ENCODE data around the gene AGAP5. TPM values are rescaled to one million over a fixed set of nuclear protein-coding genes. Genes with fewer than 3 reads are reported as not detected.
"Not testable (repeated sequence)": the region's sequence is repeated elsewhere in the genome, so short reads cannot be mapped to it uniquely, and the experiment has no call there.

The AGAP5 gene
- polyA plus RNA-seq, 3 donors = 8.2 to 10.1 (median 8.7) TPM

DNA sequence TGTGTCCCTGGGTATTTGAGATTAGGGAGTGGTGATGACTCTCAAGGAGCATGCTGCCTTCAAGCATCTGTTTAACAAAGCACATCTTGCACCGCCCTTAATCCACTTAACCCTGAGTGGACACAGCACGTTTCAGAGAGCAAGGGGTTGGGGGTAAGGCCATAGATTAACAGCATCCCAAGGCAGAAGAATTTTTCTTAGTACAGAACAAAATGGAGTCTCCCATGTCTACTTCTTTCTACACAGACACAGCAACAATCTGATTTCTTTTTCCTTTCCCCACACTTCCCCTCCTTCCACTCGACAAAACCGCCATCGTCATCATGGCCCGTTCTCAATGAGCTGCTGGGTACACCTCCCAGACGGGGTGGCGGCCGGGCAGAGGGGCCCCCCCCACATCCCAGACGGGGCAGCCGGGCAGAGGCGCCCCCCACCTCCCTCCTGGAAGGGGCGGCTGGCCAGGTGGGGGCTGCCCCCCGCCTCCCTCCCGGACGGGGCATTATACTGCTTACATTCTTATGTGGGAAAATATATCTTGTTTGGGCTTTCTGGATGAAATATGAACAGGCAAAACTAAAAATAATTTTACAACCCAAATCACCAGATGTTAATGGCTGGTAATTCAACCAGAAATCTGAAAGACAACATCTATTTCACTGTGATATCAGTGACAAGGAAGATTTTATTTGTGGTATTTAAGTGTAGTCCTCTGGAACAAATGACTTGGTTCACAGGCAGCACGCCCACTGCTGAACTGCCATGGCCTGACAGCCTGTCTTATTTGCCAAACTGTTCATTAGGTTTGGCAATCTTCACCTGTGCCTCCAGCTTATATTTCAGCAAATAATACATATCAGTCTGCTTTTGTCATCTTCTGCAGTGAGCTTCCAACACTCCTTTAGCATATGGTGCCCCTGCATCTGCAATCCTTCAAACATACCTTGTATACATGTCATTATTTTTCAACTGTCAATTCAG lies 17.6 kb upstream of the AGAP5 start:
- DNase-seq (ENCODE audit: low read depth in 3 of 3, low spot score in 2 of 3) = not testable (repeated sequence)

DNA sequence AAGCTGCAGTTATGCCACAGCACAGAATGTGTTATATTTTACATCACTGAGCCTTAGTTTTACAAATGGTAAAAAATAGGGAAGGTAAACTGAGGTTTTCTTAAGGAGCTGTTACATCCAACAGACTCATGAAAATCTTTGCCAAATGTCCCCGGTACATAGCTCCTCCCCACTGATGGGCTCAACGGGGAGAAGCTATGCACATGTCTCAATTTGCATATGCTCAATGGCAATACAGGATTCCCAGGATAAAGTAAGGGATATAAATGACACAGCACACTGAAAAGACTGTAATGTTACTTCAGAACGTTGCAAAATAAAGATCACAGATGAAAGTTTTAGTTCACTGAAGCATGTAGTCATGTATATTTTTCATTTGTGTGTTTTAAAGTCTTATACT lies 16.6 kb upstream of the AGAP5 start:
- not testable (repeated sequence) for DNase-seq (ENCODE audit: low read depth in 3 of 3, low spot score in 2 of 3)

DNA sequence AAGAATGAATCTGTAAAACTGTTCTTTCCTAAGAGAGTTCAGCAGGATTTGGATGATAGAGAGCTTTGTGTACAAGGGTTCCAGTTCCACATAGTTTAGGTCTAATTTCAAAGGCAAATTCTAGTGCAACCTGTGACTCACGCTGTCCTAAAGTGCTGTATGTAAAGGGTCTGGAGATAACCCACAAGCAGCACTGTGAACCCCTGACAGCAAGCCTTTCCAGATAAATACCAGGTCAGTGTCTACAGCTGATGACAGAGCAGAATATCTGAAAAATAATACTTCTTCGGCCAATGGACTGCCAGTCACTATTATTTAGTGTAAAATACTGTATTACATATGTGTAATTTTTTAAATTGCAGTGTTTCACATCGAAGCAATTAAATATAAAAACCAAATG lies 16.0 kb upstream of the AGAP5 start:
- DNase-seq (ENCODE audit: low read depth in 3 of 3, low spot score in 2 of 3) = not testable (repeated sequence)

DNA sequence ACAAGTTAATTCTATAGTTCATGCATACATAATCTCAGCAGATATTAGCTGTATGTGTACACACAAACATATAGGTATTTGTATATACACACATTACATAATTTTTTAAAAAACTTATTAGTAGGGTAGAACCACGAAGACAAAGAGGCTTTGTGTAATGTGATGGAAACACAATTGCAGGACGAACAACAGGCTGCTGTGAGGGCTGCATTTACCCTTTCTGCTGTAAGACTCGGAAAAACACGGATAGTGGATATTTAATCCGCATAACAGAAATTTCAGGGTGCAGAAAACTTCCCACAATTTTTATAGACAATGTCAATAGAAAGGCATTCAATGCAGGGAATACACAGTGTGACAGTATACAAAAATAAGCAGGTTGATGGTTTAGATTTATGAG lies 13.8 kb upstream of the AGAP5 start:
- DNase-seq (ENCODE audit: low read depth in 3 of 3, low spot score in 2 of 3) = not testable (repeated sequence)

DNA sequence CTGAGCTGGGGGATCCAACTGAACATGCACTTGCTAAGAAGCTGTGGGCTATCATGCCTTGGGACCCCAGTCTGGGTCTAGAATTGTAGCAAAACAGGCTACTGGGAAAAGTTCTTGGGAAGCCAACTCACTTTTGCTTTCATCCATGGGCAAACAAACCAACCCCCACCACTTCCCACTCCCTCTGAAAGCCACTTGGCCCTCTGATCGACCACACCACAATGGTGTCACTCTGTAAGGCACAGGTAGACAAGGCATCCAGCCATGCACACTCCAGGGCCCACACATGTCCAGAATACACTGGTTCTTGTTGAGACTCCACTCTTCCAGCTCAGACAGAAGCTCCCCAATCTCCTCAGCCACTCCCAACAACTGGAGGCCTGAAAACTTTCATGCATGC lies 10.2 kb upstream of the AGAP5 start:
- DNase-seq (ENCODE audit: low read depth in 3 of 3, low spot score in 2 of 3) = not testable (repeated sequence)

DNA sequence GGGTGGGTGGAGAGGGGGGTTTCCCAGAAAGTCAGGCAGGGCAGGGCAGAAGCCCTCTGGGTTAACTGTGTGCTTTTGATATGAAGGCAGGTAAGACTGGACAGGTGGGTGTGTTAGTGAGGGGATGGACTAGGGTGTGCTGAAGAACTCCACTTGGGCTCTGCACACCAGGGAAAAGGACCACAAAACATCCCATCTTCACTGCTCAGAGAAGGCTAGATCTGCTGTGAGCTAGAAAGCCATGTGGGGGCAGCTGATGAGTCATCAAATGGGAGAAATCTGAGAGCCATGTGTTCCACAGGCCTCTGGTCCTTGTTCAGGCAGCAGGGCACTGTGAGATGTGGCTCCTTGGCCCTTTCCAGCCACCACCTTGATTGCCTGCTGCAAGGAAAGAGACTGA lies 9.7 kb upstream of the AGAP5 start:
- DNase-seq (ENCODE audit: low read depth in 3 of 3, low spot score in 2 of 3) = not testable (repeated sequence)

DNA sequence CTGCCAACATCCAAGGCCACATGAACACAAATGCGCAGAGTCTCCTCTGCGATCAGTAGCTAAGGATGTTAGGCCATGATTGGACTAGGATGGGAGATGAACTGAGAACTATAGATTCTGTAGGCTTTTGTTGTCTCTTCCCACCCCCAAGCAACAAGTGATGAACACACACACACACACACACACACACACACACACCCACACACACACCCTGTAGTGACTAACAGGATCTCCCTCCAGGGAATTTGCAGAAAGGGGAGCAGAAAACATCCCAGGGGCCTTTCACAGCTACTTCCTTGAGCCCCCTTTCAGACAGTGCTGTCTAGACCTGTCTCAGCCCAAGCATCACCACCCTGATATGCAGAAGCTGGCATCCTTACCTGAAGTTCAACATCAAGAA lies 8.6 kb upstream of the AGAP5 start:
- DNase-seq (ENCODE audit: low read depth in 3 of 3, low spot score in 2 of 3) = not testable (repeated sequence)

DNA sequence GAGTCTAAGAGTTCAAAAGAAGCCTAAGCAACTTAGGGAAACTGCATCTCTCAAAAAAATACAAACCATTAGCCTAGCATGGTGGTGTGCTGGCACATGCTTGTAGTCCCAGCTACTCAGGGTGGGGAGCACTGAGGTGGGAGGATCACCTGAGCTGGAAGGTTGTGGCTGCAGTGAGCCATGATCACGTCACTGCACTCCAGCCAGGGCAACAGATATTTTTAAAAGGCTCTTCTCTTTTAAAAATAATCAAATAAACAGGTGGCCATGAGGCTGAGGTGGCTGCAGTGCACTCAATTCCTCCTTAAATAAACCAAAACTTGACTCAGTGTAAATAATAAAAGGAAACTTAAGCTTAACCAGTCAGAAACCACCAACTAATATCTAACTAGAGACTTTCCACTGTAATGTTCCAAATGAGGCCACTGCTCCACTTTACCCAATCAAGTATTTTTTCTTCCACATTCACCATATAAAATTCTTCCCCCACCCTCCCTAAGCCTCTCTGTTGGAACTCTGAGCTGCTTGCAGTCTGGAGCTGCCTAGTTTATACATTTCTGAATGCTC lies 7.7 kb upstream of the AGAP5 start:
- not testable (repeated sequence) for DNase-seq (ENCODE audit: low read depth in 3 of 3, low spot score in 2 of 3)

DNA sequence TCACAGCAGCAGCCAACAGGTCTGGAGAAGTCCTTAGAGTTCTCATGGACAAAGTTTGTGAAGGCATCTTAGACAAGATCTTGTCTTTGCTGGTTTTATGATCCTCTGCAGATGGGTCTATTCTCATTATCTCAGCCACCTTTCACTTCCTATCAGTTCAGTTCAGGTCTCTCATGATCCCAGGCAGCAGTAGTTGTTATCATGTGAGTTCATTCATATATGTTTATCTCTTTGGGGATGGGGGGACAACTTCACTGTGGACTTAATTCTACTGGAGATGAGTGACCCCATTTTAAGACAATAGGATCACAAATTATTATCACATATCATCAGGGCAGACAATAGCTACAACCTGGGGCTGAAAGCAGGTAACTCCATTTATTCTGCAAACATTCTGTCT lies 6.0 kb upstream of the AGAP5 start:
- DNase-seq (ENCODE audit: low read depth in 3 of 3, low spot score in 2 of 3) = not testable (repeated sequence)

DNA sequence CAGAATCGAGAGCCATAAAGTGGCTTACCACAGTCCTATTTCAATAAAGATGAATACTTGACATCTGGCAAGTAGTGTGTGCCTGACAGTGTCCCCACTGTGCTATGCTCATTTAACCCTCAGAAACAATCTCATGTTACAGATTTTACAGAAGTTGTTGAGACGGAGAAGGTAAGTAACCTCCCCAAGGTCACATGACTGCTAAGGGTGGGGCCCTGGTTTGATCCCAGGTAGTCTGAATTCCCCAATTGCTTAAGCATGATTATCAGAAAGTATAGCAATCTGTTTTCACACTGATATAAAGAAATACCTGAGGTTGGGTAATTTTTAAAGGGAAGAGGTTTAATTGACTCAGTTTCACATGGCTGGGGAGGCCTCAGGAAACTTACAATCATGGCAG lies 910 bp upstream of the AGAP5 start:
- DNase-seq (ENCODE audit: low read depth in 3 of 3, low spot score in 2 of 3) = not testable (repeated sequence)

DNA sequence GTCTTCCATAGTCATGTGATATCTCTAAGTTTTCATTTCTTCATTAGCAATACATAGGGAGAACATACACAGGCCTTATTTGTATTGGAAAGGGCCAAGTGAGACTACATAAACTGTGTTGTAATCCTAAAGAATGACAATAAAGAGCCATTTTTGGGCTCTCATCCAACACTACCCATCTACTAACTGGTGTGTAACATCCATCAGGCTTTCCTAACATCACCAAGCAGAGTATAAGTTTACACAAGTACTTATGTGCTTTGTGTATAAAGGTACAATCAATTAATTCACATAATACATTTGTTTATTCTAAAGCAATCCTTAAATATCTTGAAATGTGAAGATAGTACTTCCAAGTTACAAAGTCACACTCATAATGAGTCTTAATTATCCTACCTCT lies 2.6 kb downstream of the AGAP5 start:
- DNase-seq (ENCODE audit: low read depth in 3 of 3, low spot score in 2 of 3) = not testable (repeated sequence)

DNA sequence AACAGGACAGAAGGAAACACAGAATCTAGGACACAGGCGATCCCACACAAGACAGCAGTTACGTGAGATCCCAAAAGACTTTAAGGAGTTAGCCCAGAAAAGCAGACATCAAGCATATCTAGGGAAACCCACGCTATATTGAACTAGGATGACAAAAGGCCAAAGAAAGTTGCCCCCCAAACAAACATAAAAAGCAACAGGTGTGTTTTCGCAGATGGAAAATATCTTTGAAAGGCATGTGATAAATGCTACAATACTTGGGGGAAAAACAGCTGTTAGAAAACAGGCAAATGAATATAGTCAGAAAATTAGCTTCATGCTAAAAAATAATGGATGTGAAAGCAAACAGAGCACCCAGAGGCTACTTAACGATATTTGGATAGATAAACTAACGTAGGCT lies 7.2 kb downstream of the AGAP5 start:
- not testable (repeated sequence) for DNase-seq (ENCODE audit: low read depth in 3 of 3, low spot score in 2 of 3)

DNA sequence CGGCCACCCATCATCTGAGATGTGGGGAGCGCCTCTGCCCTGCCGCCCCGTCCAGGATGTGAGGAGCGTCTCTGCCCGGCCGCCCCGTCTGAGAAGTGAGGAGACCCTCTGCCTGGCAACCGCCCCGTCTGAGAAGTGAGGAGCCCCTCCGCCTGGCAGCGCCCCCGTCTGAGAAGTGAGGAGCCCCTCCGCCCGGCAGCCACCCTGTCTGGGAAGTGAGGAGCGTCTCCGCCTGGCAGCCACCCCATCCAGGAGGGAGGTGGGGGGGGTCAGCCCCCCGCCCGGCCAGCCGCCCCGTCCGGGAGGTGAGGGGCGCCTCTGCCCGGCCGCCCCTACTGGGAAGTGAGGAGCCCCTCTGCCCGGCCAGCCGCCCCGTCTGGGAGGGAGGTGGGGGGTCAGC lies 8.3 kb downstream of the AGAP5 start:
- DNase-seq (ENCODE audit: low read depth in 3 of 3, low spot score in 2 of 3) = not testable (repeated sequence)

DNA sequence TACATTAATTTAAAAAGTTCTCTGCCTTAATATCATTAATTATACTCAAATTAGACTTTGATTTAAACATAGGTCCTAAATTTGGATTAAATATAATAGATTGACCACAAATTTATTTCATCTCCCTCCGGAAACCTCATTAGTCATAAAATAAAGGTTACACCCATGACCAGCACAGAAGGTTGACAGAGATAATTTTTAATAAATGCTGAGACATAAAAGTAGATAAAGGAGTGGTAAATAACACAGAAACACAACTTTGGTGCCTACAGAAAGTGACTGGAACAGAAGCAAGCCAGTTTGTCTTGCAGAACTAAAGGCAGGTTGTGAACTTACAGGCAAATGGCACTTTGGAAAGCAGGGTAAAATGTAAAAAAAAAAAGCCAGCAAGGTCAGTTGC lies 10.3 kb downstream of the AGAP5 start:
- not testable (repeated sequence) for DNase-seq (ENCODE audit: low read depth in 3 of 3, low spot score in 2 of 3)

DNA sequence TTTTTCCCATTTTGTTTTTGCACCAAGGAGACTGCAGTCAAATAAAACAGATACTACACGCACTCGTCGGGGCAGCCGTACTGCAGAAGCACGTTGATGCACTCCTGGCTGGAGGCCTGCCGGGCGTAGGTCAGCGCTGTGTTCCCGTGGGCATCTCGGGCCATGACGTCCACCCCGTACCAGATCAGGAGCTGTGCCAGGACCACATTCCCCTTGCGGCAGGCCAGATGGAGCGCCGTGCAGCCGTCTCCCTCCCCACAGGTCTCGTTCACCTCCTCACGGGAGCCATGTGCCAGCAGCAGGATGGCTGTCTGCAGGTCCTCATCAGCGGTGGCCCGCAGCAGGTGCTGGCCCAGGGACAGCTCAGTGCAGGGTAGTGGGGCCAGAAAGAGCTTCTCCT lies 23.4 kb downstream of the AGAP5 start:
- not testable (repeated sequence) for DNase-seq (ENCODE audit: low read depth in 3 of 3, low spot score in 2 of 3)

DNA sequence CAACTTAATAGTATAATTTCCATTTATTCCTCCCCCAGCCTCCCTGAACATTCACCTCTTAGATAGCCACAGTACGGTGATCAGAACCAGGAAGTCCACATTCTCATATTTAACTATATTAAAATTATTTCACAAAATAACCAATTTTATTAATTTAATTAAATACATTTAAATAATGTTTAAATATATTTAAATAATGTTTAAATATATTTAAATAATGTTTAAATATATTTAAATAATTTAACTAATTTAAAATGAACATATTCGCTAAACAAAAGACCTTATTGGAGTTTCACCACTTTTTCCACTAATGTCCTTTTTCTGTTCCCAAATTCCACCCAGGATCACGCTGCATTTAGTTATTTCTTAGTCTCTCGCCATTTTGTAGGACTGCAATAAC lies 29.5 kb downstream of the AGAP5 start:
- not testable (repeated sequence) for DNase-seq (ENCODE audit: low read depth in 3 of 3, low spot score in 2 of 3)

DNA sequence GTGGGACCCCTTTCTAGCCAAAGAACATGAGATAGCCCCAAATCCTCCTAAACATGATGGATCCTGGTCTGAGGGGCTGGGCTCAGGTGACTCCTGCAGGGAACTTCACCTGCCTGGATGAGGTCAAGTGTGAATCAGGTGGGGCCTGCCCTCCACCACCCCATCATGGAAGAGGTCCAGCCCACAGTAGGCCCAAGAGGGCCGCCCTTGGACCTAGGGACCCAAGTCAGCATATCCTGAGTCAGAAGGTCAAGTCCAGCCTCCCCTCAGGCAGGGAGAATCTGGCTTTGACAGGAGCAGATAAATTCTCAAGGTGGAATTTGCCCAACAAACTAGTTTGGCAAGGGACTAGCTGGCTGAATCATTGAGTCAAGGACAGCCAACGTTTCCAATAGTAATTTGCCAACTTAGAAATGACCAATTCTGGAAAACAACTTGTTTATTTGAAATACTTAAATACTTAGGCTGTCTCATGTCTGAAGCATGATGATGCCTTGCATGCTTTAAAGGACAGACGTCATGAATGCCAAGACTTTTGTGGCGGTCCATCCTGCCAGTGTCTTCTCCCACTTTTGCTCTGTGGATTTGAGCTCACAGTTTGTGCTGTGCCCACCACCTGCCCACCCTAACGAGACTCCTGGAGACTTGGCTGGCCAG lies 31.6 kb downstream of the AGAP5 start:
- not testable (repeated sequence) for DNase-seq (ENCODE audit: low read depth in 3 of 3, low spot score in 2 of 3)

DNA sequence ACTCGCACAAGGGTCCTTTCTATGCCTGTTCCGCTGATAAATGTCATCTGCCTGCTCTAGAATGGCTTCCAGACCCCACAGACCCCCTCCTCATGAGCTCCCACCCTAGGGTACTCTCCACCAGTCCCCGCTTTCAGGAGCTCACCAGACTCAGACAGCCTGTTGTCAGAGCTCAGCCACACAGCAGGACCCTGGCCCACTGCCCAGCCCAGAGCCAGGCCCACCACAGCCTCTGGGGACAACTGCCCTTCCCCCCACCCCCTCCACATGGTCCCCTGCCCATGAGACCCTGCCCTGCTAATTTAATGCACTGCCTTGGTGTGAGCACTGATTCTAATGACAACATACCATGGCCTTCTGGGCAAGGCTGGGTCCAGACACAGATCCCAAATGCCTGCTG lies 32.3 kb downstream of the AGAP5 start:
- DNase-seq (ENCODE audit: low read depth in 3 of 3, low spot score in 2 of 3) = not testable (repeated sequence)

DNA sequence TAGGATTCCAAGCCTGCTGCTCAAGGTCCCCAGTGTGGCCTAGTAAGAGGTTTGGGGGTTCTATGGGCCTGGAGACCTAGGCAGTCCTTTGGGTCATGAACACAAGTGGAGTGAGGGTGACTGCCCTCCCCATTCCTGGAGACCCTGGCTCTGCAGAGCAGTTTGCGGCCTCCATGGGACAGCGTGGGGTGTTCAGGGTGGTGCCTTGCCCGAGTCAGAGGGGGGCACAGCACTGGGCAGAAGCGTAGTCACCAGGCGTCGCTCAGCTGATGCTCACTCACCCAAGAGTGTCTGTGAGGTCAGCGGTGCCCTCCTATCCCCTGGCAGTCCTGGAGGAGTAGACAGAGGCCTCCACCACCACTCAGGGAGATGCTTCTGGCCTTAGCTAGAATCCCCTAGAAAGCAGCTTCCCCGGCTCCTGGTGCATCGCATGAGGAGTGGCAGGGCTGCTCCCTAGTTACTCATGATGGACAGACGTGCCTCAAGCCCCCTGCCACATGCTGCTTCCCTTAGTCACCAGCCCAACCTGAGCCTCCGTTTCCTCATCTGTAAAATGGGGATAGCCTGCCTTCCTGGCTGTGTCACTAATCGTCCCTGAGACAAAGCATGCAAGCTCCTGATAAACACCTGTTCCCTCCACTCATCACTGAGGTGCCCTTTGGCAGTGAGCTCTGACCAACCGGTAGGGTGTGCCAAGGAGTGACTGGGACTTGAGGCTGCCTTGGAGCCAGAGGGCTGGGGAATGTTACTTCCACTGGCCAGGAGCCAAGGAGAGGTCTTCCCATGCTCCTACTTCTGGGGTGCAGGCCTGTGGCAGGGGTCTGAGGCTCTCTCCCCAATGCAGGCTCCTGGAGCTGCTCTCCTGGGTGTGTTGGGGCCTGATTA lies 33.5 kb downstream of the AGAP5 start:
- not testable (repeated sequence) for DNase-seq (ENCODE audit: low read depth in 3 of 3, low spot score in 2 of 3)

DNA sequence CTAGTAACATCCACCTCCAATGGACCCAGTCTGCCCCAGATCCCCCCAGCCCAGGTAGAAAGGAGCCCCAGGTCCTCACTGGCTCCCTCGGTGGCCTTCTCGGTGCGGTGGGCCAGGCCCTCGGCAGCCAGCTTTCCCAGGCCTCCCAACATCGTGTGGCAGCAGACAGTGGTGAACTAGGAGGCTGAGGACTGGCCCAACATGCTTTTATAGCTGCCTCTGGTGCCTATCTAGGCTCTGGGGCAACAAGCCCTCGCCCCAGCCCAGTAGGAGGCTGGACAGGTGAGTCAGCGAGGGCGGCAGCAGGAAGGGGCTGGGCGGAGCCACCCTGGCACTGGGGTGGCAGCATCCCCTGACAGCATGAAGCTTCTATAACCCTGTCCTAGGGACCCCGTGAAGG lies 34.3 kb downstream of the AGAP5 start:
- DNase-seq (ENCODE audit: low read depth in 3 of 3, low spot score in 2 of 3) = not testable (repeated sequence)

Data from right renal cortex interstitium (tissue), 3 donors.